ENCODE data around the gene ANKS3. TPM values are rescaled to one million over a fixed set of nuclear protein-coding genes. Genes with fewer than 3 reads are reported as not detected.

Gene ANKS3
- total RNA-seq, 1 donor from 2014 or later: 15.9 TPM

DNA sequence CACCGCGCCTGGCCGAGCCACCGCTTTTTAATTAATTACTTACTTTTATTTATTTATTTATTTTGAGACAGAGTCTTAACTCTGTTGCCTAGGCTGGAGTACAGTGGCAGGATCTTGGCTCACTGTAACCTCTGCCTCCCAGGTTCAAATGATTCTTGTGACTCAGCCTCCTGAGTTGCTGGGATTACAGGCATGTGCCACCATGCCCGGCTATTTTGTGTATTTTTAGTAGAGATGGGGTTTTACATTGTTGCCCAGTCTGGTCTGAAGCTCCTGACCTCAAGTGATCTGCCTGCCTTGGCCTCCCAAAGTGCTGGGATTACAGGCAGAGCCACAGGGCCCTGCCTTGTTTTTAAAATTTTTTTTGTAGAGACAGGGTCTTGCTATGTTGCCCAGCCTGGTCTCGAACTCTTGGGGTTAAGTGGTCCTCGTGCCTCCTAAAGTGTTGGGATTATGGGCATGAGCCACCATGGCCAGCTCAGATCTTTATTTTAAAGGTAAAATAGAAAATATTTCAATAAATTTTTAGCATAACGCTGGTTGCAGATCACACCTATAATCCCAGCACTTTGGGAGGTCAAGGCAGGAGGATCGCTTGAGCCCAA, 59.0 kb downstream of the ANKS3 start:
- intact Hi-C loops (cut with micrococcal nuclease): no loop called here

DNA sequence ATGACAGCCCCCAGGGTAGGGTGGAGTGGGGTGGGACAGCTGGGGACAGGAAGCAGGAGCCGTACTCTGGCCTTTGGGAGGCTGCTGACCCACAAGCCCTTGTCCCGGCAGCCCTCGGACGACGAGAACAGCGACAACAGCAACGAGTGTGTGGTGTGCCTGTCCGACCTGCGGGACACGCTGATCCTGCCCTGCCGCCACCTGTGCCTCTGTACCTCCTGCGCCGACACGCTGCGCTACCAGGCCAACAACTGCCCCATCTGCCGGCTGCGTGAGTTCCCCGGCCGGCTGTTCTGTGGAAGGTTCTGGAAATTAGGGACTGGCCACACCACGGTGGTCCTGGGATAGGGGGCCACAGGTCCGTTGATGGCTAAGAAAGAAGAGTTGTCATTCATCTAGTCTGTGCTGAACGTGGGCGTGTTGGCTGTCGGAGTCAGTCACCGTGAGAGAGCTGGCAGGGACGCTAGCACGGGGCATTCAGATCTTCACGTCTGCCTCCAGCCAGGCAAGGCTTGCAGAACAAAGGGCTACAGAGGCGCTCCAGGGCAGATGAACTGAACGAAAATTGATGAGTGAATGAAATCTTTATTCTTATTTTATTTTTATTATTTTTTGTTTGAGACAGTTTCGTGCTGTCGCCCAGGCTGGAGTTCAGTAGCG, 60.6 kb downstream of the ANKS3 start:
- intact Hi-C loops (cut with micrococcal nuclease): no loop called here

DNA sequence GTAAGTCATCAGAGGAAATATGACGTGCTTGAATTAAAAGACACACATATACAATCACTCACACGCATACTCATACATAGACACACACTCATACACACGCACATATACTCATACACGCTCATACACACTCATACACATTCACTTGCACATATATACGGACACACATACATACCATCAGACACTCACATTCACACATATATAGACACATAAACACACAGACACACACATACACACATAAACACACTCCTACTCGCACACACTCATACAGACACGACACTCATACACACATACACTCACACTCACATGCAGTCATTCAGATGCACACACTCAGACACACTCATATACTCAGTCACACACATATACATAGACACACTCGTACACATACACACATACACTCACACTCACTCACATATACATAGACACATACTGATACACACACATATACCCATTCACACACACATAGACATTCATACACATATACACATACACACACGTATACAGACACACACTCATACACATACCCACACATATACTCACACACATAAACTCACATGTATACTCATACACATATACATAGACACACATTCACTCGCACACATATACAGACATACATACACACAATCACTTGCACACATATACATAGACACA, 65.6 kb downstream of the ANKS3 start:
- intact Hi-C loops (cut with micrococcal nuclease): no loop called here

DNA sequence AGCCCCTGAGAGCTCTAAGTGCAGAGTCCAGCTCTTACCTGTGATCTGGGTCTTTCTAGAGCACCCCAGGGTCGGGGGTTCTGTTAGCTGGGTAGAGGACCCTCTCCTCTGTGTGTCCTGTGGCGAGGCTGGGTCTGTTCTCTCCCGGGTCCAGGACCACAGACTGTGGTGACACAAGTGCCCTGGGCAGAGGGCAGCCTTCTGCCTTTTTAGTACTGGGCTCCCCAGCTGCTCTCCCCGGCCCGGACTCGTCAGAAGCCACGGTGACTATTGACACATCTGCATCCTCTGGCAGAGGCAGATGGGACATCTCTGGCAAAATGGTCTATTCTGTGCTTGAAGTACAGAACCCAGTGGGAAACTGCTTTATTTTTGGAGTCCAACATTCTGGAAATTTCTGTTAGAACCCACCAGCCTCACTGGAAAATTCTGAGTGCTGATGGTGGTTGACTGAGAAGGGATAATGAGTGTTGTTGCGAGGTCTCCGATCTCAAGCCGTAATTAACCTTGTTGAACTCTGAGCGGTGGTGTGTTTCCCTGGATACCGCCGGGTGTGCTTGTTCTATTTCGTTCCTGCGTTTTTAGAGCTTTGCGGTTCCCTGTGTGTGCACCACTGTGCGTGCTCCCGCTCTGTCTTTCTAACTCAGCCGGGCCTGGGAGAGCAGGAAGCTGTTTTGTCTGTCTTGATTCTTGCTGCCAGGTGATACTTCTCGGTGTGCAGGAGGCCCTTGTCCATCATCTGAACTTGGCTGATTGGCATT, 66.7 kb downstream of the ANKS3 start:
- intact Hi-C loops (cut with micrococcal nuclease): no loop called here

DNA sequence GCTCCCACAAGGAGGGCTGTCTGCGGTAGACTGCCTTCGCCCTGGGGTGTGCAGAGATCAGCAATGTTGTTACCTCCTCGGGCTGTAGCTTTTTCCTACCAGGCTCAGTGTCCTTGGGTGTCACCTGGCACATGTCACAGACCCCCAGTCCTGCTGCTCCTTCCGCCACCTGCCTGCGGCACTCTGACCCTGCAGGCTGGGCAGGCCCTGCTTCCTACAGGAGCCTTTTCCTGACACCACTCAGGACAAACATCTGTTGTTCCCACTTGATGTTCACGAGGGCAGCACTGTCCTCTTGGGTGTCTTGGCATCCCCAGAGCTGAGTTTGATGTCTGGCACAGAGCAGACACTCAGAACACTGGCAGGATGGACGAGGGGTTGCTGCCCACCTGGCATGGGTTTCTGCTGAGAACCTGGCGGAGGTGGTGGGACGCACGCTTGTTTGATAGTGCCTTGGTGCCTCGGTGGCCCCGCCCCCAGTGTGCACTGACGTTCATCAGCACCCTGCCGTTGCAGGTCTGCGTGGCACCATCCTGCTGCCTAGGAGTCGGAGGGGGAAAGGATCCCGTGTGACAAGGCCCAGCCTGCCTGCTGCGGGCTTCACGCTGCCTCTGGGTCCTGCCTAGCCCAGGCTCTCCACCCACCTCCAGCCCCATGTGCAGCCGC, 67.4 kb downstream of the ANKS3 start:
- intact Hi-C loops (cut with micrococcal nuclease): no loop called here

DNA sequence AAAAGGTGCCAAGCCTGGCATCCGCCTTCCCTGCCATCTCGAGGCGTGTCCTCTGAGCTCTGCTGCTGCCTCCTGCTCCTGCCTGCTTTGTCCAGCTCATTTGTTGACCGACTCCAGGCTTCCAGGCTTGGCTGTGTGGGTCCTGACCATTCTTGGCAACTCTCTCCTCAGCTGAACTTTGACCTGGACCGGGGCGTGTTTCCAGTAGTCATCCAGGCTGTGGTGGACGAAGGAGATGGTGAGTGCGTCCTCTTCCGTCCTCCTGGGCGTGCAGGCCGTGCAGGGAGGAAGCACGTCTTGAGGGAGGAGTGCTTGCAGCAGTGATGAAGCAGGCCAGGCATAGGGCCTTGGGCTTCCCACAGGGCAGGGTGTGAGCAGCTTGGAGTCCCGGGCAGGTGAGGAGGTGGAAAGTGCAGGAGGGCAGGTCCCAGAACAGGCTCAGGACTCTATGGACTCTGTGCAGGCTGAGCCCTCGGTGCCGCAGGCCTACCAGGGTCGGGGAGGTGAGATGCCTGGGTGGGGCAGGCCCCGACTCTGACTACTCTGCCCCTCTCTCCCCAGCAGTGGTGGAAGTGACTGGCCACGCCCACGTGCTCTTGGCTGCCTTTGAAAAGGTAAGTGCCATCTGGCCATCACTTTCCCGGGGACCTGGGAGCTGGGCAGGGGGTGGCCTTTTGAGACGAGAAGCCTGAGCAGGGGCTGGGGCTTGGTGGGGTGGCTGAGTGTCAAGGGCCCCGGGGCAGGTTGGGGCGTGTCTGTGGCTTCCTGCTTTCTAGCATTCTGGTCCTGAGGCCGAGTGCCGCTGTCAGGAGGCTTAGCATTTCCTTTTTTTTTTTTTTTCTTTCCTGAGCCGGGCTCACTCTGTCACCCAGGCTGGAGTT, 69.3 kb downstream of the ANKS3 start:
- intact Hi-C loops (cut with micrococcal nuclease): loop anchor here (1.0 kb wide), 1 partner anchor 12 kb away; no protein-coding TSS in a partner anchor

DNA sequence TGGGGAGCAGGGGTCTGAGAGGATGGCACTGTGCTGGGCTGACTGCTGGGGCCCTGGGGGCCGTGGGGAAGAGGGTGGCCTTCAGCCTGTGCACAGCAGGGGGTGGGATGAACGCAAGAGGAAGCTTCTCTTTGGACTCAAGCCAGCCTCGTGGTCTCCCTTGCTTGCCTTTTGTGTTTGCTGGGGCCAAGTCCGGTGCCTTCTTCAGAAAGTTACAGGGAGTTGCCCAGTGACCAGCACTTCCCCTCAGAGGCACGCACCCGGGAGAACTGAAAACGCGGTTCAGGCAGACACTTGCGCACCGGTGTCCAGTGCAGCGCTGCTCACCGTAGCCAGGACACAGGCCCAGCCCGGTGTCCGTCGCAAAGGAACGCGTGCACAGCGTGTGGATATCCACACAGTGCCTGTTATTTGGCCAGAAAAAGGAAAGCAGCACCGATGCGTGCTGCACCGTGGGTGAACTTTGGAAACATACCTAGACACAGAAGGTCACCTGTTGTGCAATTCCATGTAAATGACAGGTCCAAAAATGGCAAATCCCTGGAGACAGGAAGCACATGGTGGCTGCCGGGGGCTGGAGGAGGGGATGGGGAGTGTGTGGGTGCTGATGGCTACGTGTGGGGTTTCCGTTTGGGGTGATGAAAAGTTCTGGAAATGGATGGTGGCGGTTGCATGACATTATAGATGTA, 70.2 kb downstream of the ANKS3 start:
- intact Hi-C loops (cut with micrococcal nuclease): no loop called here

DNA sequence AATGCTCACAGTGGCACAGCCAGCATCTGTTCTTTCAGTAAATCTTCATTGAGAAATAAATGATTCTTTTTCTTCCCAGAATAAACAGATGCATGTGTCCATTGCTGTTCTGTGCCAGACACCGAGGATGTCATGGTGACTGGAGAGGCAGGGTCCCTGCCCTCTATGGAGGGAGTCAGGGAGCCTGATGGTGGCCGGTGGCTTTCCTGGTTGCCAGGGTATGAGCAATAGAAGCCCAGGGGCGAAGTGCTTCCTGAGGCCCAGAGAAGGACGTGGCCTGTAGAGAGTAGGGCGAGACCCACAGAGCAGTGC, 70.7 kb downstream of the ANKS3 start:
- intact Hi-C loops (cut with micrococcal nuclease): no loop called here

DNA sequence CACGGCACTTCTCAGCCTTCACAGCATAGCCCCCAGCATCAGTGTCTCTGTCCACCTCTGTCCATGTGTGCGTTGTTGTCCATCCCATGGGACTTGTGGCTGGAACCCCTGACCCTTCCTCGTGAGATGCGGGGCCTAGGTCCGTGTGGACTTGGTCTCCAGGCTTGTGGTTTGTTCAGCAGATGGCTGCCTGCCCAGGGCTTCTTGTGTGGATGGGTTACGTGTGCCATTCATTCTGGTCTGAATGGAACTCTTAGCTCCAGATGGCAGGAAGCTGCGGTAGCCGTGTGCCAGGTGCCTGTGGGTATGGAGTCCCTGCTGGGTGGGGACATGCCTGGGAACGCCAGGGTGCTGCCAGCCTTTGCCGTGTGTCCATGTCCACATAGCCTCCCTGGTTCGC, 72.4 kb downstream of the ANKS3 start:
- intact Hi-C loops (cut with micrococcal nuclease): no loop called here

DNA sequence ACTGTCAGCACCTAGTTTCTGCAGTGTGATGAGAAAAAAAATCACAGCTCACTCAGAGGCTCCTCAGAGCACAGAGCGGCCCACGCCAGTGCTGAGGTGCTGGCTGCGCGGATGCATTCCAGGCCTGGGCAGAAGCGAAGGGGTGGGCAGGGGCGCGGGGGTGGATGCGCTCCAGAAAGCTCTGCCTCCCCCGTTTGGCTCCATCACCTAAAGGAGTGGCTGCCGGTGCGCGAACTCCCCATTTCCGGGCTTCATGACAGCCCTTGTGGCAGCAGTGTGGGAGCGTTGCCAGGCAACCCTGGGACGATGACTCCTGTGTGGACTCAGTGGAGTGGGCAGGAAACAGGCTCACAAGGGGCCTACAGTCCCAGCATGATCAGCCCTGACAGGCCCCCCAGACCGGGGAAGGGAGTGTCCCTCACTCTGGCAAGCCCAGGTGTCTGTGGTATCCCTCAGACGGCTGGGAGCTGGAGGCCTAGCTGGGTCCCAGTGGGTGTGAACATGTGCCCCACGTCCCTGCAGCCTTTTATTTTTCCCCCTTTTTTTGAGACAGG, 73.5 kb downstream of the ANKS3 start:
- intact Hi-C loops (cut with micrococcal nuclease): no loop called here

DNA sequence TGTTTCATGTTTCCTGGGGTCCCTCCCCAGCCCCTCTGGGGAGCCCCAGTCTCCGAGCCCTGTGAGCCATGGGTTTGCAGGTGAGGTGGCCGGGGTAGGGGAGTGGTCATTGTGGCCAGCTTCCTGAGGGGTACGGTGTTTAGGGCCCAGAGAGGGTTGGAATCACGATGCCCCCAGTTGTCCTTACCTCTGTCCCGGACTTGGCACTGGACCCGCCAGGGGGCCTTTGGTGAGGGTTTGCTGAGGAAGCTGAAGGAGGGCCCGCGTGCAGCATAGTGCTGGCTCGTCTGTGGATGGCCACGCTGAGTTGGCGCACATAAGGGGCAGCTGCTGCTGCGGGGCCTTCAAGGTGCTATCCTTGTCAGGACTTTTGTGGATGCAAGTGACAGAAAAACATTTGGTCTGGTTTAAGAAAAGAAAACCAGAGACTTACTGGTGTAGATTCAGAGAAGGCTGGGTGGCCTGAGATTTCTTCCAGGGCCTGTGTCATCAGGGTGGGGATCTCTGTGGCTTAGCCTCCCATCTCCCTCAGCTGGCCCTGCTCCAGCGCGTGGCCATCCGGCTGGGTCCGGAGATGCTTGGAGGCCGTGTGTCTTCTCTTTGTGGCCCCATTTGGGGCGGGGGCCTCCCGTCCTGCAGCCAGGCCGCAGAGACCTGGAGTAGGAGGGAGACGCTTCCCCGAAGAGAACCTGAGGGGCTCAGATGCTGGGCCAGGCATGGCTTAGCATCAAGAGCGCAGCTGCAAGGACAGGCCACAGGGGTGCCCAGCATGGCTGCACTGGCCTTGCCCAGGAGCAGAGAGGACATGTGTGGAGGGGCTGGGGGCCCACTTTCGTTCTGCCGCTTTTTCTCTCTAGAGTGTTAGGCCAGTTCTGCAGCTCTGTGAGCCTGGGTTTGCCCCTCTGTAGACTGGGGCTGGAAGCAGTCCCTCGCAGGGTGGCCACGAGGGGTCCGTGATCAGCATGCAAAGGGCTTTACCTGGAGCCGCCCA, 74.4 kb downstream of the ANKS3 start:
- intact Hi-C loops (cut with micrococcal nuclease): no loop called here

DNA sequence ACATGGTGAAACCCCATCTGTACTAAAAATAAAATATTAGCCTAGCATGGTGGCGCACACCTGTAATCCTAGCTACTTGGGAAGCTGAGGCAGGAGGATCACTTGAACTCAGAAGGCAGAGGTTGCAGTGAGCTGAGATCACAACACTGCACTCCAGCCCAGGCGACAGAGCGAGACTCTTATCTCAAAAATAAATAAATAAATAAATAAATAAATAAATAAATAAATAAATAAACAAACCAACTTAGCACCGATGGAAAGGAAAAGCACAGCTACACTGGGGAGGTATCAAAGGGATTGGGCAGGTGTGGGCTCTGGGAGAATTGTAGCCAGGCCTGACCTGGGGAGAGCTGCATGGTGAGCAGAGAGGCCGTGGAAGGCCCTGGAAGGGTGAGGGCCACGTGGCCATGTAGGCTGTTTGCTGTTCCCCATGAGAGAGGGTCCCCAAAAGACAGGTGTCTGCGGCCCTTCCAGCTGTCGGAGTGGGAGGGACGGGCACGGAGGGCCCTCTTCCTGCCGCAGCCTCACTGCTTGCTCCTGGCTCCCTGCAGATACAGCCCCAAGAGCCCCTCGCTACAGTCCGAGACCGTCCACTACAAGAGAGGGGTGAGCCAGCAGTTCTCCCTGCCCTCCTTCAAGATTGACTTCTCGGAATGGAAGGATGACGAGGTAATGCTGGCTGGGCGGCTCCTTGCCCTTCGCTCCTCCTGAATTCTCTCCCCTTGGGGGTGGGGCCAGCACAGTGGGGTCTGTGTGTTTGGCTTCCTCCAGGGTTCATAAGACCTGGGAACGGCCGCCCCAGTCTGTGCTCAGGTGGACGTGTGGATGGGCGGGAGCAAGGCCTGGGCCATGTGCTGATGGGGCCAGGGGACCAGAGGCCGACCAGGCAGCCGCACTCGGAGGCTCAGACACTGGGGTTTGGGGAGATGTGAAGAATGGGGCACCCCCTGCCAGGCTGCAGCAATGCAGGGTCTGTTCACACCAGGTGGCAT, 77.1 kb downstream of the ANKS3 start:
- intact Hi-C loops (cut with micrococcal nuclease): no loop called here

DNA sequence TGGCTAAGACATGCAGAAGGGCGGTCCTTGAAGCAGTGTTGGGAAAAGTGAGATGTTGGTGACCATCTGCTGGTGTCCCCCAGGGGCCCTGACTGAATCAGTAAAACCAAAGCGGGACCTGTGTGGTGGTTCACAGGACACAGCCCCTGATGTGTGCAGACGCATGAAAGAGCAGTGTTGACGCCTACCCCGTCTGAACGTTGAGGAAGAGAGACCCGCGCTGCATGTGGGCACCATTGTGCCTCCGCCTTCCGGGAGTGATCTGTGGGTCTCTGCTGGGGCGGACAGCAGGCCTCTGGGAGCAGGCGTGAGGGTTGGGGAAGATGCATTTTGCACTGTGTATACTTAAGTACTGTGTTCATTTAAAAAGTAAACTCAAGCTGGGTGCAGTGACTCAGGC, 77.8 kb downstream of the ANKS3 start:
- intact Hi-C loops (cut with micrococcal nuclease): no loop called here

DNA sequence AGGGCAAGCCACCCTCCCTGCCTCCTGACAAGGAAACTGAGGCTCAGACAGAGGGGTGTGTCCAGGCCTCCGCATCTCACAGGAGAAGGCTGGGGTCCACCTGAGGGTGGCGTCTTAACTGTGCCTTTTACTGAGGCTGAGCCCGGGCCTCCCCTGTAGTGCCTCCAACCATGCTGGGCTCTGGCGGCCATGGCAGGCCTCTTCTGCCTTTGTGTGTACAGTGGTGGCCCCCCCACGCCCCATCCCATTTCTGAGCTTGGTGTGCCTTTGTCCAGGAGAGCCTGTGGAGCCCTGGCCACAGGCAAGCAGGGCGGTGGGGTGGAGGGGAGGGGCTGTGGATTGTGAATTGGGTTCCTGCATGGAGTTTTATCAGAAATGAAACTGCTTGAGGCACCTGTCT, 78.3 kb downstream of the ANKS3 start:
- intact Hi-C loops (cut with micrococcal nuclease): no loop called here

DNA sequence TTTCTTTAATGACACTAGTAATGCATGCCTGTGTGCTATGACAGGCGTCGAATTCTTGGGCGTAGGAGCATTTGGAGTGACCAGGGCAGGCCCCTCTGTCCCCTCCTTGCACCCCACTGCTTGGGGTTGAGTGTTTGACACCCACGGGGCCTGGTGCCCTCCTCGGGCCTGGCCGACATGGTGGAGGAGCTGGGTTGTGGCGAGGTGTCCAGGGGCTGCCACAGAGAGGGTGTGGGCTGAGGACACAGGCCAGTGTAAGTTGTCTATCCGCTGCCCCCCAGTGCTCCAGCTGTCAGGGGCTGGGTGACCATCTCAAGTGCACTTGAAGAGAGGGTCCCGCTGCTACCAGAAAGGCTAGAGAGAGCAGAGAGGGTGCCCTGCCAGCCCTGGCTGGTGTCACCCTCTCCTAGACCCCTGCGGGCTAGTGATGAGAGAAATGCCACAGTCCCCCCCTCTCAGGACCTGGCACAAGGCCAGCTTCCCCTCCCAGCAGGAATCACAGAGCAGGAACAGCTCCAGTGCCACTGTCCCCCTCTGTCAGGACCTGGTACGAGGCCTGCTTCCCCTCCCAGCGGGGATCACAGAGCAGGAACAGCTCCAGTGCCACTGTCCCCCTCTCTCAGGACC, 79.0 kb downstream of the ANKS3 start:
- intact Hi-C loops (cut with micrococcal nuclease): no loop called here

DNA sequence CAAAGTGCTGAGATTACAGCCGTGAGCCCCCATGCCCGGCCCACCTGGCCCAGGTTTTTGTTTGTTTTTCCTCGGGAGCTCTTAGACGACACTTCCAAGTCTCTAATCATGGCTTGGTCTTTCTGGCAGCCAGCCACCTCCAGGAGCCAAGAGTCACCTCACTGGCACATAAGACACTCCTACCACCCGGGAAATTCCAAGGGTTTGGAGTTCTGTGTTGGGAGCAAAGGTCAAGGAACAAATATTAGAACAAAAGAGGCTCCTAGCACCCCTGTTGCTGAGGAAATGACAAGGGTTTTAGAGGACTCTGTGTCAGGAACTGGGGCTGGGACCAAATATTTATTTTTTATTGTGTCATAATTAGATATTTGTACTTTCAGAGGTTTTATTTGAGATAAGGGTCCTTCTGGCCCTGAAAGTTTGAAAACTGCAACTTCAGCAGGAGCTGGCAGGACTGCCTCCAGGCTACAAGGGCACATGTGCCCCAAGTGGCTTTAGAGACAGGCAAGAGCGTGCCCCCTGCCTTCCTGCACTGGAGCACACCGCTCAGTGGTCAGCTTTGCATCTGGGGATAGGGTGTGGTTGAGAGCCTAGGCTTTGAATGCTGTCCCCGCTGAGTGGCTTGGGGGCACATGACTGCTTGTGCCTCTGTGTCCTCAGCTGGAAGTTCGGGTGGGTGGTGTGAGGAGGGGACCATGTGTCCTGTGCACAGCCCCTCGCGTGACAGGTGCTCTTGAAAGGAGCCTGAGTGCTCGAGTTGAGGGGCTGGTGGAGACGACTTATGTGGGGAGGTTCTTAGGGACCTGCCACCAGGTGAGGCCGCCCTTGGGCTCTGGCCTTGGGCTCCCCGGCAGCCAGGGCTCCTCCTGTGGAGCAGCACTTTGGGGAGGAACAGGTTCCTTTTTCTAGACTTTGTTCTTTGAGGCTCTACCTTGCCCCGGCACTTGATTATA, 79.8 kb downstream of the ANKS3 start:
- intact Hi-C loops (cut with micrococcal nuclease): no loop called here

Measured in T-helper 2 cell treated with Interferon-gamma antibody and Interleukin-4, amounts not matched to agents 100 ng/mL and 5 ng/mL, for 36 hours (primary cell).